MCF 10A (cell line): ENCODE measurements around the gene PRIMPOL. TPM values are rescaled to one million over a fixed set of nuclear protein-coding genes. Genes with fewer than 3 reads are reported as not detected.
A peak's percentile ranks its signal among the peaks of the same experiment; 100 is the strongest.
"Not testable (repeated sequence)": the region's sequence is repeated elsewhere in the genome, so short reads cannot be mapped to it uniquely, and the experiment has no call there.

Source experiments
- BruUV-seq: library from RNA; stranded (reverse); fragments of 400-500 nt; replicated peaks from 2 replicates; lab custom pipeline; 2021; lab: Mats Ljungman, UMichigan
- CTCF ChIA-PET: fragments of 300-600 bp; sonication (Branson Sonifier 250); formaldehyde crosslinking; extraction: SDS; loops from one replicate; lab custom pipeline; 2021; ENCODE audit warnings: antibody characterized with exemption, inconsistent platforms; lab: Yijun Ruan, JAX
- POLR2A ChIA-PET: fragments of 300-600, 350-650 bp; sonication (Branson Sonifier 250); formaldehyde crosslinking; extraction: SDS; loops from one replicate; lab custom pipeline; 2020; ENCODE audit warnings: antibody characterized with exemption, inconsistent platforms; lab: Yijun Ruan, JAX
- DNase-seq: peaks from one replicate; pipeline ENCODE4 v3.0.0-alpha.2; 2018; ENCODE audit not compliant: unreplicated experiment
- H3K27ac Mint-ChIP-seq: one replicate; pipeline ENCODE4 v1.8.0; 2022; ENCODE audit warnings: mild to moderate bottlenecking, low read depth, mixed read lengths; ENCODE audit not compliant: unreplicated experiment
- H3K27me3 Mint-ChIP-seq: one replicate; pipeline ENCODE4 v1.8.0; 2022; ENCODE audit warnings: mixed read lengths; ENCODE audit not compliant: insufficient read depth, unreplicated experiment
- H3K36me3 Mint-ChIP-seq: one replicate; pipeline ENCODE4 v1.8.0; 2022; ENCODE audit warnings: mild to moderate bottlenecking, moderate library complexity, mixed read lengths; ENCODE audit not compliant: insufficient read depth, unreplicated experiment
- H3K4me1 Mint-ChIP-seq: one replicate; pipeline ENCODE4 v1.8.0; 2022; ENCODE audit warnings: mixed read lengths; ENCODE audit not compliant: insufficient read depth, unreplicated experiment
- H3K4me3 Mint-ChIP-seq: one replicate; pipeline ENCODE4 v1.8.0; 2022; ENCODE audit warnings: mild to moderate bottlenecking, moderate library complexity, mixed read lengths; ENCODE audit not compliant: unreplicated experiment
- H3K9me3 Mint-ChIP-seq: one replicate; pipeline ENCODE4 v1.8.0; 2022; ENCODE audit warnings: mixed read lengths; ENCODE audit not compliant: unreplicated experiment
- intact Hi-C: fragments of 100-400 bp; cut with micrococcal nuclease; formaldehyde crosslinking; loops from 2 replicates; pipeline ENCODE4 v1.14.1; 2022
- total RNA-seq: library from RNA; stranded (reverse); gene quantifications from 2 replicates; pipeline ENCODE4 v1.2.3, GENCODE V29; 2022
- TF ChIP-seq, protein P1 (sequence below): fragments of 200-600 bp; IDR thresholded peaks from one replicate; pipeline ENCODE4 v1.8.0; 2022; ENCODE audit warnings: antibody characterized with exemption, mild to moderate bottlenecking; ENCODE audit not compliant: unreplicated experiment

The PRIMPOL gene
- total RNA-seq, 1 experiment from 2014 or later = 19.2 TPM

DNA sequence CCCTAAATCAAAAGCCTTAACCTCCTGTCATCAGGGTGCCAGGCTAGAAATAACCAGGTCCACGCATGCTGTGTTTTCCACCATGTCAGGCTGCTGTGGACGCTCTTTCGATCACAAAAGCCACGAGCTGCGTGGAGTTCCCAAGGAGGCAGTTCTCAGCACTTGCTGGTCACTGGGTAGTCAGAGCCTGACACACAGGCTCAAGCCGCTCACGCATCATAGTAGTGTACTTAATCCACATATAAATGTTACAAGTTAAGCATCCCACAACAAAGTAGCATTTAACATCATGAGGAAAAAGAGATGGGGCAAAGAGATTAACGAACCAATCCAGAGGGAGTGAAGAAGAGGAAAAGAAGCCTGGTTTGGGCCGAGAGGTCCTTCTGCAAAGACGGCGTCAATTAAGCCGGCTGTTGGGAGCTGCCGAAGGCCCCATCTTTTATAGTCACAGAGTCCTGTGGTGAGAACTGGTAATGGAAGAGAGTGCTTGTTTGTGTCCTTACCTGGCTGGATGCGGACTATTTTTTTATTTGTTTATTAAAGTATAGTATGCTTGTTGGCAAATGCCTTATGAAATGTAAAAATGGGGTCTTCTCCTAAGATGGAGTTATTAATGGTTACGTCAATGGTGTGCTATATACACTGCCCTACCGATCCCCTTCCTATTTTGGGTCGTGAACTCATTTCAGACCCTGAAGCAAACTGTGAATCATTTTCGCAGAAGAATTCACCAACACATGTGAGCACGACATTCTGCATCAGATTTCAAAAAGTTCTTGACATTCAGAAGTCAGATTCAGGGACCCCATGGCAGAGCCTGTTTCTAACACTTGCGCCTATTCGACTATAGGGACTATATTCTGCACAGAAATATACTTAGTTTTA is 675 bp downstream of the PRIMPOL start:
- TF ChIP-seq, protein P1, sequence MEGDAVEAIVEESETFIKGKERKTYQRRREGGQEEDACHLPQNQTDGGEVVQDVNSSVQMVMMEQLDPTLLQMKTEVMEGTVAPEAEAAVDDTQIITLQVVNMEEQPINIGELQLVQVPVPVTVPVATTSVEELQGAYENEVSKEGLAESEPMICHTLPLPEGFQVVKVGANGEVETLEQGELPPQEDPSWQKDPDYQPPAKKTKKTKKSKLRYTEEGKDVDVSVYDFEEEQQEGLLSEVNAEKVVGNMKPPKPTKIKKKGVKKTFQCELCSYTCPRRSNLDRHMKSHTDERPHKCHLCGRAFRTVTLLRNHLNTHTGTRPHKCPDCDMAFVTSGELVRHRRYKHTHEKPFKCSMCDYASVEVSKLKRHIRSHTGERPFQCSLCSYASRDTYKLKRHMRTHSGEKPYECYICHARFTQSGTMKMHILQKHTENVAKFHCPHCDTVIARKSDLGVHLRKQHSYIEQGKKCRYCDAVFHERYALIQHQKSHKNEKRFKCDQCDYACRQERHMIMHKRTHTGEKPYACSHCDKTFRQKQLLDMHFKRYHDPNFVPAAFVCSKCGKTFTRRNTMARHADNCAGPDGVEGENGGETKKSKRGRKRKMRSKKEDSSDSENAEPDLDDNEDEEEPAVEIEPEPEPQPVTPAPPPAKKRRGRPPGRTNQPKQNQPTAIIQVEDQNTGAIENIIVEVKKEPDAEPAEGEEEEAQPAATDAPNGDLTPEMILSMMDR = no peak
- intact Hi-C loops = loop anchor here (1.0 to 10.0 kb wide), 8 partner anchors 39 to 447 kb away; partner anchors contain the start of genes CENPU and IRF2
- peak overlapping the region; percentile 81 for H3K4me3 Mint-ChIP-seq
- no peaks in the 10 kb centered on the region for H3K27me3 Mint-ChIP-seq
- H3K36me3 Mint-ChIP-seq = peaks cover 10% of the 10 kb centered on the region
- CTCF ChIA-PET = interaction anchor here (0.7 to 1.1 kb wide), 5 partner anchors 16 to 484 kb away, joined by 3 to 5 read pairs (median 3); no protein-coding TSS in a partner anchor
- TSS peak; percentile 87 for BruUV-seq
- POLR2A ChIA-PET = interaction anchor here (0.6 to 4.3 kb wide), 16 partner anchors 10 to 386 kb away, joined by 3 to 53 read pairs (median 4); partner anchors contain the start of genes CENPU and IRF2
- H3K9me3 Mint-ChIP-seq = no peaks in the 10 kb centered on the region
- H3K27ac Mint-ChIP-seq = peak overlapping the region; percentile 78
- H3K4me1 Mint-ChIP-seq = peaks cover 37% of the 10 kb centered on the region
- peak; percentile 49 for DNase-seq

DNA sequence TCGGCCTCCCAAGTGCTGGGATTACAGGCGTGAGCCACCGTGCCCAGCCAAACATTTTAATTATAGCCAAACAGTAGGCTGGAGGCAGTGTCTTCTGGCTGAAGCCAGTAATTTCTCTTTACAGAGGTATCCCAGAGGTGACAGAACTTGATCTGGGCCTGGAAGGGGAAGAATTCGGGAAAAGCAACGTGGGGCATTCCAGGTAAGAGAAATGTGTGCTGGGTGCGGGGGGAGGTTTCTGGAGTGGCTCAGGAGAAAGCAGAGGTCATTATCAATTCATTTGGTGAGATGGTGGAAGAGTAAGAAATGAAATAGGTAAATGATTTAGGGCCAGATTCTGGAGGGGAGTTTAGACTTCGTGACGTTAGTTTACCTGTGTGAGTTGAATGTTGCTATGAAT is 2.4 kb downstream of the PRIMPOL start:
- no peak overlapping the region for H3K27ac Mint-ChIP-seq
- peaks cover 19% of the 10 kb centered on the region for H3K36me3 Mint-ChIP-seq
- DNase-seq = no peak
- TF ChIP-seq, protein P1 = no peak
- intact Hi-C loops = no loop called here
- POLR2A ChIA-PET = no interaction called here
- peaks cover 27% of the 10 kb centered on the region for H3K4me1 Mint-ChIP-seq
- H3K27me3 Mint-ChIP-seq = no peaks in the 10 kb centered on the region
- no TSS peak for BruUV-seq
- CTCF ChIA-PET = no interaction called here
- H3K4me3 Mint-ChIP-seq = no peak overlapping the region
- no peaks in the 10 kb centered on the region for H3K9me3 Mint-ChIP-seq

DNA sequence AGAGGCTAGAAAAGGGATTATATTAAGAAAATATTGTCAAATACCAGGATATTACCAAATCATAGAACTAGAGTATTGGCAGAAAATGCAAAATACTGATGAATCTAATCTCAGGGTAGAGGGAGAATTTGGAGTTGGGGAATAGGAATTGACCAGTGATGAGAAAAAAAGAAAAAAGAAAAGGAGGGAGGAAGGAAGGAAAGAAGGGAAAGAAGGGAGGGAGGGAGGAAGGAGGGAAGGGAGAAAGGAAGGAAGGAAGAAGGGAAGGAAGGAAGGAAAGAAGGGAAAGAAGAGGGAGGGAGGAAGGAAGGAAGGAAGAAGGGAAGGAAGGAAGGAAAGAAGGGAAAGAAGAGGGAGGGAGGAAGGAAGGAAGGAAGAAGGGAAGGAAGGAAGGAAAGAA is 3.1 kb downstream of the PRIMPOL start:
- intact Hi-C loops, POLR2A ChIA-PET, BruUV-seq: not testable (repeated sequence)

DNA sequence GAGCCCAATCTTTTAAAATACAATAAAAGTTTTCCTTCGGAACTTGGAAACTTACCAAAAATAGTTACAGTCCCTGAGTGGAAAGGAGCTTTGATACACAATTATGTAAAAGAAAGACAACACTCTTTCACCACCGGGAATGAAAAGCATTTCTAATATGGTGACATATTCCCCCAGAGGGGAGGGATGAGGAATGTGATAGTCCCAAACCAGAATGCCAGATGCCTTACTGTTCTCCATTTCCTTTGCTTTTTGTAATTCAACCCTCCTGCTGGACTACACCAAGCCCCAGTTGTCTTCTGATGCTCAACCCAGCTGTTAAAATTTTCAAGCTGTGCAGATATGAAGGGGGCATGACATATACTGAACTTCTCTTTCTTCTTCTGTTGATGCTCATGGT is 4.1 kb downstream of the PRIMPOL start:
- intact Hi-C loops = no loop called here
- Mint-ChIP-seq H3K27ac (peak overlapping the region; percentile 64), H3K4me3 (no peak overlapping the region), H3K36me3 (peaks cover 27% of the 10 kb centered on the region), H3K27me3 (no peaks in the 10 kb centered on the region), H3K4me1 (peaks cover 13% of the 10 kb centered on the region), H3K9me3 (no peaks in the 10 kb centered on the region)
- no TSS peak for BruUV-seq
- ChIA-PET POLR2A (interaction anchor here (0.5 to 0.8 kb wide), 3 partner anchors 12 to 80 kb away, joined by 3 to 4 read pairs (median 4); partner anchors contain the start of gene CENPU), CTCF (interaction anchor here (0.6 kb wide), 1 partner anchor 410 kb away, joined by 6 read pairs; no protein-coding TSS in a partner anchor)
- TF ChIP-seq, protein P1 = no peak
- DNase-seq = no peak

More for the DNA sequence above, 3.1 kb downstream of the PRIMPOL start:
- H3K27me3 Mint-ChIP-seq, DNase-seq, H3K9me3 Mint-ChIP-seq, CTCF ChIA-PET, H3K4me3 Mint-ChIP-seq: not testable (repeated sequence)
- Mint-ChIP-seq H3K27ac (peak overlapping the region; percentile 64), H3K36me3 (peaks cover 27% of the 10 kb centered on the region), H3K4me1 (peaks cover 19% of the 10 kb centered on the region)
